ENCODE results near the gene RUFY1. TPM values are rescaled to one million over a fixed set of nuclear protein-coding genes. Genes with fewer than 3 reads are reported as not detected.
A peak's percentile ranks its signal among the peaks of the same experiment; 100 is the strongest.
"Not testable (repeated sequence)": the region's sequence is repeated elsewhere in the genome, so short reads cannot be mapped to it uniquely, and the experiment has no call there.

The RUFY1 gene
- total and polyA plus RNA-seq, 9 of the 15 experiments (the other 6 are each of a cell fraction or from before 2014, with no cell fraction given): 5.0 to 41.7 (median 29.6) TPM

DNA sequence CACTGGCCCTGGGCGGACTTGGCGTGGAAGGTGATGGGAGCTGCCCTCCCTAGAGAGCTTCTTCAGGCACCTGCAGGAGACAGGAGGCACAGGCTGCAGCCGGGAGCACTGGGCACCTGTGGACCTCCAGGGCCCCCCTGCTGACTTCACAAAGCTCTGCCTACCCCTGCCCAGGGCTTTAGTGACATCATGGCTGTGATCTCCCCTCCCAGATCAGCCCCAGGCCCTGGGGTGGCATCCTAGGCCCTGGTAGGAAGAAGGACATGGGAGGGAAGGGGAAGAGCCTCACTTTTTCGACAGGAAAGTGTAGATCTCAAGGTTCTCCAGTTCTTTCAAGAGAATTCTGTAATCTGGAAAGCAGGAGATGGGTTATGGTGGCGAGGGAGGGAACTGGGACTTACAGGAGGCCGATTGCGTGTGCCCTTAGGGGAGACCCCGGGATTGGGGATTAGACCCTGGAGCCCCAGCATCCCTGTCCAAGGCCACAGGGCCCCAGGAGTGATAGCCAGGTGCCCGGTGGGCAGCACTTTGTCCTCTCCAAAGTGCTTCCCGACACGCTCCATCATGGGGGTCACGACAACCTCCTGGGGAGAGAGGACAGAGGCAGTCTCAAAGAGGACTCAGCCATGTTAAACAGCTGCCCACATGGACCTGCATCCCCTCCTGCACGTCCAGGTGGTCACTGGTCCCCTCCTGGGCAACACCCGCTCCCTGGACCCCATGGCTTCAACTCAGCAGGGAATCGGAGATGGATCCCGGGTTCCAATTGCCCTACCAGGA lies 93.0 kb downstream of the RUFY1 start:
- H3K4me3 ChIP-seq; H2AFZ ChIP-seq (ENCODE audit: low read depth, low read length); intact Hi-C loops (cut with micrococcal nuclease); ATAC-seq; H3K36me3 ChIP-seq (ENCODE audit: control insufficient read depth, insufficient read depth, low read length); CTCF ChIA-PET (ENCODE audit: low intra/inter-chr PET ratio); H3K4me2 ChIP-seq (ENCODE audit: insufficient read depth, low read length); H3K9ac ChIP-seq (ENCODE audit: insufficient read depth in 1 of 2, low read depth in 2 of 2, low read length in 2 of 2); H3K27ac ChIP-seq (ENCODE audit: extremely low read depth, low read depth, low read length); BruUV-seq (replicated peaks); H3K9me1 ChIP-seq (ENCODE audit: control insufficient read depth, insufficient read depth, low read length); H3K4me1 ChIP-seq (replicated peaks in 1 of 2; ENCODE audit: control insufficient read depth in 2 of 2, insufficient read depth in 2 of 2, low read length in 2 of 2); H4K20me1 ChIP-seq (replicated peaks; ENCODE audit: control insufficient read depth, insufficient read depth, low read length); H3K9me3 ChIP-seq (replicated peaks; ENCODE audit: control insufficient read depth, insufficient read depth, low read depth, low read length); H3K79me2 ChIP-seq (ENCODE audit: control insufficient read depth, insufficient read depth, low read length); FAIRE-seq: not testable (repeated sequence)
- POLR2A ChIA-PET: interaction anchor here (1.9 kb wide), 1 partner anchor 19 kb away, joined by 7 read pairs; the partner anchor contains the start of gene HNRNPH1
- in situ Hi-C loops (cut with MboI): loop anchor here (5.0 kb wide), 1 partner anchor 121 kb away; no protein-coding TSS in a partner anchor
- DNase-seq (ENCODE audit: extremely low read depth in 1 of 4, low spot score in 3 of 4): peak in 2 of 4 experiments; percentile 6 to 10
- 7% methylated on average over 10 of the region's 16 CpGs for WGBS (ENCODE audit: insufficient coverage, low coverage, missing lambda C conversion rate)
- peaks cover 5 to 11% of the 10 kb centered on the region in 2 experiments for H3K27me3 ChIP-seq (ENCODE audit: control insufficient read depth in 2 of 2, insufficient read depth in 2 of 2, low read length in 2 of 2)

DNA sequence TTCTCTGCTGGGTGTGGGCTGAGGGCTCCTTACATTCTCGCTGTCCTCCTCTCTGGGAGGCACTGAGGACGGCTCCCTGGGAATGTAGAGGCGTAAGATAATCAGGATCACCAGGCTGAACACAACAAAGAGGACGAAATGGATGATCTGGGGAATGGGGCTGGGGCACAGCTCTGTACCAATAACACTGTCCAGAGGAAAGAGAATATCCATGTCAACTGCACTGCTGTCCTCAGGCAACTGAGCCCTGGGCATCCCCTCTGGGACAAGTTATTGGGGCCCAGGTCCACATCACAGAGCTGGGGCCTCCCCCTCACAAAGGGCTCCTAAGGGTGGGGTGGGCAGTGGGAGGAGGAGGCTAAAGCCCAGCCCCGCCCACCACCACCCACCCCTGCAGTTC lies 94.4 kb downstream of the RUFY1 start:
- H3K79me2 ChIP-seq (ENCODE audit: control insufficient read depth, insufficient read depth, low read length); H3K4me3 ChIP-seq; H3K9me3 ChIP-seq (replicated peaks; ENCODE audit: control insufficient read depth, insufficient read depth, low read depth, low read length); H3K9me1 ChIP-seq (ENCODE audit: control insufficient read depth, insufficient read depth, low read length); H3K9ac ChIP-seq (ENCODE audit: insufficient read depth in 1 of 2, low read depth in 2 of 2, low read length in 2 of 2); CTCF ChIA-PET (ENCODE audit: low intra/inter-chr PET ratio); FAIRE-seq; H4K20me1 ChIP-seq (replicated peaks; ENCODE audit: control insufficient read depth, insufficient read depth, low read length); H2AFZ ChIP-seq (ENCODE audit: low read depth, low read length); H3K36me3 ChIP-seq (ENCODE audit: control insufficient read depth, insufficient read depth, low read length); BruUV-seq (replicated peaks); POLR2A ChIA-PET; H3K27ac ChIP-seq (ENCODE audit: extremely low read depth, low read depth, low read length); H3K4me1 ChIP-seq (replicated peaks in 1 of 2; ENCODE audit: control insufficient read depth in 2 of 2, insufficient read depth in 2 of 2, low read length in 2 of 2); H3K4me2 ChIP-seq (ENCODE audit: insufficient read depth, low read length): not testable (repeated sequence)
- WGBS (ENCODE audit: insufficient coverage, low coverage, missing lambda C conversion rate): 8% methylated on average over 4 of the region's 5 CpGs
- ATAC-seq: peak; percentile 43; the same call in 2 of the 3 replicates
- peaks cover 5 to 14% of the 10 kb centered on the region in 2 experiments for H3K27me3 ChIP-seq (ENCODE audit: control insufficient read depth in 2 of 2, insufficient read depth in 2 of 2, low read length in 2 of 2)
- DNase-seq (ENCODE audit: extremely low read depth in 1 of 4, low spot score in 3 of 4): peak in 2 of 4 experiments; percentile 2 to 3
- intact Hi-C loops (cut with micrococcal nuclease) (loop anchor here (2.0 kb wide), 1 partner anchor 124 kb away; no protein-coding TSS in a partner anchor), in situ Hi-C loops (cut with MboI) (loop anchor here (5.0 kb wide), 2 partner anchors 122 to 1667 kb away; no protein-coding TSS in a partner anchor)
